SIG-M5 treated with dmso at 0.1 percent for 504 hours (cell line): ENCODE measurements around the gene CACNA1G.

Experiments
- DNase-seq: peaks from one replicate; lab custom pipeline; 2025; ENCODE audit not compliant: unreplicated experiment; lab: John Stamatoyannopoulos, UW

Gene CACNA1G

DNA sequence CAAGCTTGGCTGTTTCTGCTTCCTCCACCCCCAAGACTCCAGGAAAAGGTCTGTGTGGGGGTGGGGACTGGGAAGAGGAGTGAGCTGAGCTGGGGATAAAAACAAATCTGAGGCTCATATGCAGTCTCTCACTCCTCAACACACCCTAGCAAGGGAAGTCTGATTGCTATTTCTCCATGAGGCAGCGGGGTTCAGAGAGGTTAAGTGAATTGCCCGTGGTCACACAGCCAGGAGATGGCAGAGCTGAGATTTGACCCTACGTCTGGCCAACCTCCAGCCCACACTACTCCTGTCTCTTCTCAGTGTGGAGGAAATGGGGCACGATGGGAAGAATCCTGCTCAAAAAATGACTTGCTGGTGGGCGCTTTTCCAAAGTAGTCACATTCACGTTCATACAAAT is 69.4 kb downstream of the CACNA1G start:
- DNase-seq = no peak

DNA sequence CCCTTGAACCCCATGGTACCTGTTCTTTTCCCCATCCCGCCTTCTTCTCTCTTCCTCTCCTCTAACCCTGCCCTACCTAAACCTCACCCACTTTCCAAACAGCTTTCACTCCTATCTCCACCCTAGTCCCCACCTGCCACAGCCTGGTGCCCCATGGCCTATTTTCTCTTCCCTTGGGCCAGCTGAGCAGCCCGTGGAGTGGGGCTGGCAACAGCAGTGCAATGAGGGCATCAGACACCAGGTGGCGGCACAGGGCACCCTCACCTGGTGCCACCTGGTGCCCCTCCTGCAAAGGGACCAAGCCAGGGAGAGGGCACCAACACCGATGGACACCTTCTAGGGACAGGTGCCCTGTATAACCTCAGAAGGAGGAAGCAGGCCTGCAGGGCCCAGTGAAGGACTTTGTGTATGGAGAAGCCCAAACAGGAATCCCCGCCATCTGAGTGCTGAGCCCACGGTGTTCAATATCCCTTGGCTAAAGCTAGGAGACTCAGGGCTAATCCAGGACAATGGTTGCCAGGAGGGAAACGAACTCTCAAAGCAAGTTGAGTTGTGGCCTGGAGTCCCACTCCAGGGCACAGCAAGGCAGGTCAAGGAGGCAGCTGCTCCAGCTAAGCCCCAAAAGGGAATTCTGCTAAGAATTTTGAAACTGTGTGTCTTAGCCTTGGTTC is 70.1 kb downstream of the CACNA1G start:
- peak; percentile 27 for DNase-seq

DNA sequence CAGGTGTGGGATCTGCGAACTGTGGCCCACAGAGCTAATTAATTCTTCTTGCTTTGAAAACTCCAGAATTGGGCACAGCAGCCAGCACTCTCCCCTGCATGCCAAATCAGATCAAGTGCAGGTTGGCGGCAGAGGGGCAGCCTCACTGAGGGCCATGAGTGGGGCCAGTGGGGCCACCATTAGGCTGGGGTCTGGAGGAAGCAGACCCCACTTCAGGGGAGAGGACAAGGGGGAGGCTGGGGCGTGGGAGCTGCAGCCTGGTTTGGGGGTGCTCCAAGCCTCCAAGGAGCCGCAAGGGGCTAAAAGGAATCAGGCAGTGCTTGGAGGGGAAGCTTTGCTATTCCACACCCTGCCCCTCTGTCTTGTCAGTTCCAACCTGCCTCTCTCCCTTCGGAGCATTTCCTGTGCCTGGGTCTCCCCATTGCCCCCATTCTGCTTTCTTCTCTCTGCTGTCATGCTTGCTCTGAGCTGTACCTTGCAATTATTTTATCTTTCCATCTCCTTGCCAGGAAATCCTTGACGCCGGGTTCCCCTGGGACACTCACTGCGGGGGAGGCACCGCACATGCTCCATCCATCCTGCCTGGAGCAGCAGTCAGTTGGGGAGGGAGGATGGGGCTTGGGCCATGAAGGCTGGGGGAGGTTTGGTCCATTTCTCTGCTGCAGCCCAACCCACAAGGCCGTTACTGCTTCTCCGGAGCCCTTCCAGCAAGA is 70.8 kb downstream of the CACNA1G start:
- no peak for DNase-seq

DNA sequence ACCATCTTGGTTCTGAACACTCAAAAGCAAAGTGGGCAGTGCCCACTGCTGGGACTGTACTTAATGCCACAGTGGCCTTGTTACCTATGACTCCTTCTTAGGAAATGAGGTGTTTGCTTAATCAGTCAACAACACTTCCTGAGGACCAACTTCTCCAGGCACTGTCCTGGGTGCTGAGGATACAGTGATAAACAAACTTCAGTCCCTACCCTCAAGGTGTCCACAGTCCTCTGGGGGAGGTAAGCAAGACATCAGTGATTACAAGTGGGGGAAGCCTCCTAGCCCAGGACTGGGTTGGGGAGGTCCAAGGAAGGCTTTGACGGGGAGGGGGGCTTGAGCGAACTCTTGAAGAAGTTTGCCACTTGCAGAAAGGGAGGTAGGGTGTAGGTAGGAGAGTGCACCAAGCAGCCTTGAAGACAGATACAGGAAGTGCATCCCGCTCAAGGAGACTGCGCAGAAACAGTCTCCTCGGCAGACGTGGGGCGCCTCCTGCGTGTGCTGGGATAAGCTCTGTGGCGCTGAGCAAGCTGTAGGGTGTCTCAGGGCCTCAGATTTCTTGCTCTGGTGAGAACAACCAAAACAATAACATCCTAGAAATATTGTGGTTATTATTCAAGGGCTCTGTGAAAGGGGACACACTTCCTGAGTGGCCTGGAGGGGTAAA is 71.5 kb downstream of the CACNA1G start:
- no peak for DNase-seq

DNA sequence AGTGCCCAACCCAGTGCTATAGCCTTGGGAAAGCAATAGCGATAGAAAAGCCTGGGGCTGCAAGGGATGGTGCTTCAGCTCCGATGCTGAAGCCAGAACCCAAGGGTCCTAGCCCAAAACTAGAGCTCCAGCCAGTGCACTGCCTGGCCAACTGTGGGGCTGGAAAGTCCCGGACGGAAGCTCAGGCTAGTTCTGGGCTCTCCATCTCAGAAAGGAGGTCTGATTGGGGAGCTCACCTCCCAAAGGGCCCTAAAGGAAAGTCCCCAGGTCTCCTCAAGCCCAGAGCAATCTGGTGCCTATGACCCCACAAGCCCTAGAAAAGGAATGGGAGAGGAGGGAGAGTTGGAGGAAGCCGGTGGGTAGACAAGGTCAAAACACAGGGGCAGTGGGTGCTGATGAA is 72.1 kb downstream of the CACNA1G start:
- no peak for DNase-seq

DNA sequence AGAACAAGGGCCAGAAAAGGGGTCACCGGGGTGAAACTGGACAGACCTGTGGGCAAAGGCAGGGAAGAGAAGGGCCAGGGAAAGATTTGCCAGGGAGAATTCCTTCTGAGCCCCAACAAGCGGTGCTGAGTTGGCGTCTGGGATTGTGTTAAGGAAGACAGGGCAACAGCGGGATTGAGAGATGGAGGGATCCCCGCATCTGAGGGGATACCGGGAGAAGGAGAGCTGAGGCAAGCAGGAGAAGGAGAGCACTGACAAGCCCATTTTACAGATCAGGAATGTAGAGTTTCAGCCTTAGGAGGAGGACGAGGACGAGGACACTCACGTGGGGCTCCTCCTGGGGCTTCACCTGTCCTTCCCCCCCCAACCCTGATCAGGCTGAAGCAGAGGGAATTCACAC is 73.2 kb downstream of the CACNA1G start:
- DNase-seq = no peak

DNA sequence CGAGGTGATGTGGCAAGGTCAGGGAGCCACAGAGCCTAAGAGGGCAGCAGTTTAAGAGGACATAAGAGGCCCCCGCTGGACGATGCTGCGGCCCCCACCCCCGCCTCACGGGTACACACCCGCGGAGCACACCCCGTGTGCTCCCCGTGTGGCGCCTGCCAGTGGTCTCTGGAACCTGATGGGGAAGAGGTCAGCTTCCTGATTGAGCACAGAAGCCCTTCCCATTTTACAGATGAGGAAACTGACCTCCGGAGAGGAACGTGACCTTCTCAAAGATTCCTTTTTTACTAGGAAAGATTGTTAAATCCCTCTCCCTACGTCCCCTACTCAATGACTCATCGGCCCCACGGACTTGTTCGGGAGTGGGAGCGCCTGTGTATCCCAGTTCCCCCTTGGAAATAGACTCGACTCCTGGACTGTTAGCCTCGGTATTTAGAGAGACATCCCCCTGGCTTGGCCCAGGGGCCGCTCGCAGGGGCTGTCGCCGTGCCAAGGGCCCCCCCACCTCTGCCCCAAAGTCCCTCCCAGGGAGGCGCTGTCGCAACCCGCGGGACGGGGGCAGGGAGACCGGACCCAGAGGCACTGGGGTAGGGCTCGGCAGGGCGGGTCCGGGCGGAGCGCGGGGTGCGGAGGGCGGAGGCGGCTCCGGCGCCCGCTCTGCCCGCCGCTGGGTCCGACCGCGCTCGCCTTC is 73.9 kb downstream of the CACNA1G start, which contains the start of gene ABCC3:
Gene ABCC3 (plus strand): TSS at position 658 of the 691 bp plus-strand sequence. CDS start 56 bp downstream, outside the sequence.
- peak; percentile 48 for DNase-seq

DNA sequence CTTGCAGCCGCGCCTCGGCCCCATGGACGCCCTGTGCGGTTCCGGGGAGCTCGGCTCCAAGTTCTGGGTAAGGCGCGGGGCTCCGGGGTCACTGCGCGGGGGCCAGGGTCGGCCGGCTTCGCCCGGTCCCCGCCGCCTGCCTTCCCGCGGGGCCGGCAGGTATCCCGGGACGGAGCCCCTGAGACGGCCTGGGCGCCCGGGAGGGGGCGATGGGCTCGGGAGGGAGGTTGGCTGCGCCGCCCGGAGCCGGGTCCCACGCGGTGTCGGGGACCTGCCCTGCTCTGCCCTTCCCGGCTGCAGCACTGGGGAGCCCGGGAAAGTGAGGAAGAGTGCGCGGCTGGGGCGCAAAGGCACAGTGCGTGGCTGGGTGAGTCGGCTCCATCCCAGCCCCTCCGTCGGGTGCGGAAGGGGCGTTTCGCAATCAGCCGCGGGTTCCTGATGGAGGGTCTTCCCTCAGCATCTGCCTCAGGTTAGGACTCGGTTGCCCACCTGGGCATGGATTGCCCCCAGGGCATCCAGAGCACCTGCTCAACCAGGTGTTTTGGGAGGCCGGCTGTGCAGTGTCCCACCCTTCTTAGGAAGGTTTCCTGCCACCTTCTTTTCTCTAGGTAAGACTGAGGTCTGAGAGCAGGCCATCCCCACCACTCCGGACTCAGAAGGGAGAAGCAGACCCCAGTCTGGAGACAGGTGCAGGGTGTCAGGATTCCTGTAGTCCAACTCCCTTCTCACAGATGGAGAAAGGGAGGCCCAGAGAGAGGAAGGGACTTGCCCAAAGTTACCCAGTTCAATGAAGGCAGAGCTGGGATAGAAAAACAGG is 74.6 kb downstream of the CACNA1G start:
- DNase-seq = no peak

DNA sequence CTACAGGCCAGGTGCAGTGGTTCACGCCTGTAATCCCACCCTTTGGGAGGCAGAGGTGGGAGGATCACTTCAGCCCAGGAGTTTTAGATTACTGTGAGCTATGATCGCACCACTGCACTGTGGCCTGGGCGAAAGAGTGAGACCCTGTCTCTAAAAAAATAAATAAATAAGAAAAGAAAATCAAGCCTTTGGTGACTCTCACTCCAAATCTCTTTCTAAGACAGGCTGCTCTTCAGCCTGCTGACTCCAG is 75.1 kb downstream of the CACNA1G start:
- no peak for DNase-seq

DNA sequence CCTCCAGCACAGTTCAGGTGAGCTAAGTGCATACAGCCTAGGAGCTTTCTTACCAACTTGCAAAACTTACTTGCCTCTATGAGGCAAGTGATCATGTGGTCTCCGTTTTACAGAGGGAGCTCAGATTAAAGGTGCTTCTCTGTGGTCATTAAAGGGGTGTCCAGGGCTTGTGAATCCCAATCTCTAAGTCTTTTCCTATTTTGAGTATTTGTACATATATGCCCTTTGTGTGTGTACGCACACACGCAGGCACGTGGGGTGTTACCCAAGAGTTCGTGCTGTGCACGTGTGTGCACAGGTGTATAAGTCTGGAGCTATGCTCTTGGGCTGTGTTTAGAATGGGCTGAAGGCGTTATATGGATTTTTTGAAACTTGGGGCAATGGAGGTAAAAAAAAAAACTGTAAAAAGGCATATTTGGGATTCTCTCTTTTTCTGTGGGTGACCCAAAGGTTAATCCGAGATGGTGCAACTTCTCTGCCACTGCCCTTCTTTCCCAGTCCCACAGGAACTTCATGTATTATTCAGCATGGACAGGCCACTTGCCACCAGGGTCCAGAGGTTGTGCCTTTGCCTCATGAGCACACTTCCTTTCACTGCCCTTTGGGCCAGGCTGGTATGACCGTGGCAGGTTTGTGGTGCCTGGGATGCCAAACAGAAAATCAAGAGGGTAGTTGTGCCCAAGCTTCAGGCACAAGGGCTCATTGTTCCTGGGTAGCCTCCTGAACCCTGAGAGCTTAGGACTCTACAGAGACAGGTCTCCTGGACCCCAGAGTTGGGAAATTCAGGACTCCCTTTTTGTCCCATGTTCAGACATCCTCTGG is 75.7 kb downstream of the CACNA1G start:
- DNase-seq = no peak

DNA sequence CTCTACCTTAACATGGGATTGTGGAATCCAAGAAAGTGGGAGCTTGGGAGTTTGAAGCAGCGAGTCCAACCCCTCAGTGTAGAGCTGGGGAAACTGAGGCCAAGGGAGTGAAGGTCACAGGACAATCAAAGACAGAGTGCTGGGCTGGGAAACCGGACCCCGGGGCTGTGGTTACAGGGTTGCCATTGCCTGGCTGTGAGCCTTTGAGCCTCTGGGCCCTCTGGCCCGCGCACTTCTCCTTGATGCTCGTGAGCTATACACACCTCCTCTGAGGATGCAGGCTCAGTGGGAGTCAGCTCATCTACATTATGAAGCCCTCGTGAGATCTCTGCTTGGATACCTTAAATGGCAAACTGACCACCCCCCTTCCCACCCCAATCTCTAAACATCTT is 76.3 kb downstream of the CACNA1G start:
- no peak for DNase-seq

DNA sequence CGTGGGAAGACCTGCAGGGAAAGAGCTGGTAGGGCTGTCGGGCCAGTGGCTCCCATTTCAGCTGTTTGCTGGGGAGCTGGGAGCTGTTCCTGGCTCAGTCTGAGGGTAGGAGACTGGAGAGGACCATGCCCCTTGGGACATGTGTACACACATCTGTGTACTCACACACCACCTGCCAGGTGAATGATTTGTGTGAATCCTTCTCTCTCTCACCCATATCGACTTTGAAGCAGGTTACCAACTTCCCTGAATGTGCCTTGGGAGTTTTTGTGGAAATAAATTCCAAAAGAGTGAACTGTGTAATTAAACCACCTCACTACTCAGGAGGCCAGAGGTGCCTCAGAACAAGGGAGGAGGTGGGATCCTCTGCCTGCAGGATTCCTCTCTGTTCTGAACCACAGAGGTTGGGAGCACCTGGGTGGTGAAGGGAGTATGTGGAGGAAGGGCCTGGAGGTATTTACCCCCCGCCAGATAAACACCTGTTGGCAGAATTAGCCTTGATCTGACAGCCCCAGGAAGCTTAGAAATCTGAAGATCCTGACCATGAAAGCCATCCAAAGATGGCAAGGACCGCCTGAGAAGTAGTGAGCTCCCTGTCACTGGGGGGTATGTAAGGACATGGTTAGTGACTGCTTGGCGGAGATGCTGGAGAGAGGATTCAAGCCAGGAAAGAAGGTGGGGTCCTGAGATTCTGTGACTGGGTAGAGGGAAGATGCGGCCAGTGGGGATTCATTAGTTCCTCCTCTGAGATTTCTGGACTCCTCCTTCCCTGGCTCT is 77.5 kb downstream of the CACNA1G start:
- no peak for DNase-seq

DNA sequence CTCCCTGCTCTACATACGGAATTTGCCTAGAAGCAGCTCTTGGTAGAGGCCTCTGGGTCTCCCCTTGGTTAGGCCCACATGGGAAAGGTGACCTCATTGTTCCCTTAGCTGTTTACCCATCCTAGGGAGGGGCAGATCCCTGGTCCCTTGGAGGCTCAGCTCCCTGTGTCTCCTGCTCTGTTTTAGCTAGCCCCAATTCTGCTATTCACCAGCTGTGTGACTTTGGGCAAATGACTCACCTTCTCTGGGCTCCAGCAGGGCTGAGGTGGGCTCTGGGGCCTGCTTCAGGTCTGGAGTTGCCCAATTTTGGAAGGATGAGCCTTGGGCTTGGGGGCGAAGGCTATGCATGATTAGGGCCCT is 78.1 kb downstream of the CACNA1G start:
- no peak for DNase-seq

DNA sequence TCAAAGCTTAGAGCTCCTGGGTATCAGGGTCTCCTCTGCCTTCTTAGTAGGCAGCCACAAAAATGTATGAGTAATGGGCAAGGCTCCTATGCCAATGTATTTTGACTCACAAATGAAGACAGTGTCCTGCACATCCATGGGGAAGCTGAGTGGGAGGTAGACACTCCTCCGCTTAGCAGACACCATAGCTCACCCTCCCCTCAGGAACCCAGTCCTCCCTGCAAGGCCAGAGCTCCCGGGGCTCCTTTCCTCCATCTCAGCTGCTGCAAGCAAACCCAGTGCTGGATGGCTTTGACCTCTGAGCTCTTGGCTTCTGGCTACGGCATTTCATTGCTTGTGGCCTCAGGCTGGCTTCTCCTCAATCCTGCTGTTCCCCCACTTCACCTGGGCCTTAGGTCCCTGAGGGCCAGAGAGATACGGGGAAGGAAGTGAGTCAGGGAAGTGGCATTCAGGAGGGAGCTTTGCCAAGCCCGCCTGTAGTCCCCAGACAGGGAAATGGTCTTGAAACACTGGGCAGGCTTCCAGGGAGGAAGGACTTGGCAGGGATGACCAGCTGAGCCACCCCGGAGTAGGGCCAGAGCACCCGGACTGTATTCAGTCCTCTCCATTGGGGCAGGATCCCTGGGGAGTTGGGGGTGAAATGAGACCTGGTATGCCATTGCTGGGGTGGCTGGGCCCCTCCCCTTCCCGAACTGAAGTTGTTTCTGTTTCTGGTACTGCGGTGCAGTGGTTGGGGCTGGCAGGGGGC is 78.6 kb downstream of the CACNA1G start:
- peak; percentile 45 for DNase-seq

DNA sequence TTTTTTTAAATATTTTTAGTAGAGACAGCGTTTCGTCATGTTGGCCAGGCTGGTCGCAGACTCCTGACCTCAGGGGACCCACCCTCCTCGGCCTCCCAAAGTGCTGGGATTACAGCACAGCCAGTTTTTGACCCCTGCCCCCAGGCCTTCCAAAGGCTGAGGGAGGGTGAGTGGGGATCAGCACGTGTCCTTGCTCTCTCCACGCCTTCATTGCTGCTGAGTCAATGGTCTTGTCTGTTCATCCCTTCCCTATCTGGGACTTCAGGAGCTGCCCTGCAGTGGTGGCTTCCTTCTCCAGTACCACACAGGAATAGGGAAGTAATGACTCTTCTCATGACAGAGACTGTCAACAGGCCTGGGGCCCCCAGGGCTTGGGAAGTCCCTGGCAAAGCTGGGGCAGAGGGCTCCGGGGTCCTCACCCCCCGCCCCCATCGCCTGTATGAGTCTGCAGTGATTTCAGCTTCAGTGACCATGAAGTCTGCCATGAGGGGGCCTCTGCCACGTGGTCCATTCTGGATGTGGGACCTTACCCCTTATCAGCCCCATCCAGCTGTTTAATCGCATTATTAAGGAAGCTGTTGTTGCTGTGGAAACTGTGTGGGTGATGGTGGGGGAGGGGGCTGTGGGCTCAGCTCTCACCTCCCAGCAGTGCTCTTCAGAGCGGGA is 80.3 kb downstream of the CACNA1G start:
- peak; percentile 48 for DNase-seq

DNA sequence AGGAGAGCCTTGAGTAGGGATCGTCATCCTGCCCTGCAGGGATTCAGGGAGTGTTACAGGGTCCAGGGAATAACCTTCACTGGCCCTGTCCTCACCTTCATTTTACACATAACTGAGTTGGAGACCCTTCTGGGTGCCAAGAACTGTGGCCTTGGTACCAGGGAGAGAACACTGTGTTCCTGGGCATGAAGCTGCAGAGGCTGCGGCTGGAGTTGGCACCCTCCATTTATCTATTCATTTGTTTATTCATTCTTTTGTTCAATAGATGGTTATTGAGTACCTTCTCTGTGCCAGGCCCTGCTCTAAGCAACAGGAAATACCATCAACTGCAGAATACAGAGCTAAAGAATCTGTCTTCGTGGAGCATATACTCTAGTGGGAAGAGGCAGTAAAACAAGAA is 80.8 kb downstream of the CACNA1G start:
- no peak for DNase-seq

DNA sequence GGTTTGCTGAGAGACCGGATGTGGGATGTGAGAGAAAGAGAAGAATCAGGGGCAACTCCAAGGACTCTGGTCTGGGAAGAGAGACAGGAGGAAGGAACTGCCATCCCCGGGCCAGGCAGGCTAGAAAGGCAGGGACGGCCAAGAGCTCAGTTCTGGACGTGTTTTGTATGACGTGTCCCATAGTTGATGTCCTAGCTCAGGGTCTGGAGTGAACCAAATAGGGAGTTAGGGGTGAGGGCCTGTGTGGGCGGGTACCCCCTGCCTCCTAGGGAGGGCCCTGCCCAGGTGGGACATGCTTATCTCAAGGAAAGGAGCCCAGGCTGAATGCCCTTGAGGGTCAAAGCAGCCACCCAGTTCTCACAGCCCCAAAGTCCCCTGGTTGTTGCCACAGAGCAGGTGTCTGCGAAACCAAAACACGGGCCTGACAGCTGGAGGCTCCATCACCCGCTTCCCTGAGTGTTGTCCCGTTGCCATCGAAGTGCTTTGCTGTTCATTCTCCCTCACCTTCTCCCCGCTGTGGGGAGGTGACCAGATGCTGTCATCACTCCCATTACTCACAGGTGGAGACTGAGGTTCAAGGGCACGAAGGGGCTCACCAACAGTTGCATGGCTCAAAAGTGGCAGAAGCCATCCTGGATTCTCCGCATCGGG is 81.7 kb downstream of the CACNA1G start:
- no peak for DNase-seq
